ENCODE data around the gene H2AZ1.
A peak's percentile ranks its signal among the peaks of the same experiment; 100 is the strongest.
"Not testable (repeated sequence)": the region's sequence is repeated elsewhere in the genome, so short reads cannot be mapped to it uniquely, and the experiment has no call there.

H2AZ1 gene

GRCh38 chr4:99961711-99962110 lies 11.6 kb upstream of the H2AZ1 start:
- no peak for ATAC-seq (replicated peaks; ENCODE audit: extremely low read depth, poor library complexity, severe bottlenecking)
- DNase-seq (ENCODE audit: low spot score in 2 of 2), result no peak
- peaks cover 2% of the 10 kb centered on the region for H3K36me3 Mint-ChIP-seq (ENCODE audit: insufficient read depth)
- no peaks in the 10 kb centered on the region for H3K27me3 Mint-ChIP-seq
- H3K4me1 Mint-ChIP-seq, result peaks cover 19% of the 10 kb centered on the region
- peaks cover 6% of the 10 kb centered on the region for H3K9me3 Mint-ChIP-seq
- no peak overlapping the region for H3K27ac Mint-ChIP-seq (ENCODE audit: low read depth)
- no peak overlapping the region for H3K4me3 Mint-ChIP-seq

GRCh38 chr4:99960648-99961047 lies 10.6 kb upstream of the H2AZ1 start:
- H3K36me3 Mint-ChIP-seq (ENCODE audit: insufficient read depth), result peaks cover 2% of the 10 kb centered on the region
- ATAC-seq (replicated peaks; ENCODE audit: extremely low read depth, poor library complexity, severe bottlenecking) (no peak), DNase-seq (ENCODE audit: low spot score in 2 of 2) (no peak)
- H3K27me3 Mint-ChIP-seq, result no peaks in the 10 kb centered on the region
- H3K4me1 Mint-ChIP-seq, result peaks cover 15% of the 10 kb centered on the region
- H3K27ac Mint-ChIP-seq (ENCODE audit: low read depth), result no peak overlapping the region
- no peak overlapping the region for H3K4me3 Mint-ChIP-seq
- H3K9me3 Mint-ChIP-seq, result peaks cover 6% of the 10 kb centered on the region

GRCh38 chr4:99958207-99958606 lies 8.1 kb upstream of the H2AZ1 start:
- H3K4me1 Mint-ChIP-seq; DNase-seq (ENCODE audit: low spot score in 2 of 2); H3K36me3 Mint-ChIP-seq (ENCODE audit: insufficient read depth); H3K9me3 Mint-ChIP-seq; H3K4me3 Mint-ChIP-seq; H3K27ac Mint-ChIP-seq (ENCODE audit: low read depth); H3K27me3 Mint-ChIP-seq; ATAC-seq (replicated peaks; ENCODE audit: extremely low read depth, poor library complexity, severe bottlenecking): not testable (repeated sequence)

GRCh38 chr4:99950913-99951254 lies 809 bp upstream of the H2AZ1 start:
- H3K4me1 Mint-ChIP-seq, result peaks cover 16% of the 10 kb centered on the region
- H3K36me3 Mint-ChIP-seq (ENCODE audit: insufficient read depth), result peaks cover 13% of the 10 kb centered on the region
- no peak overlapping the region for H3K27ac Mint-ChIP-seq (ENCODE audit: low read depth)
- ATAC-seq (replicated peaks; ENCODE audit: extremely low read depth, poor library complexity, severe bottlenecking) (no peak), DNase-seq (ENCODE audit: low spot score in 2 of 2) (no peak)
- H3K4me3 Mint-ChIP-seq, result no peak overlapping the region
- H3K27me3 Mint-ChIP-seq, result no peaks in the 10 kb centered on the region
- no peaks in the 10 kb centered on the region for H3K9me3 Mint-ChIP-seq

GRCh38 chr4:99949034-99949998 lies 759 bp downstream of the H2AZ1 start:
- Mint-ChIP-seq H3K27ac (ENCODE audit: low read depth) (no peak overlapping the region), H3K9me3 (no peaks in the 10 kb centered on the region), H3K36me3 (ENCODE audit: insufficient read depth) (peaks cover 17% of the 10 kb centered on the region), H3K4me1 (peaks cover 31% of the 10 kb centered on the region), H3K4me3 (no peak overlapping the region), H3K27me3 (no peaks in the 10 kb centered on the region)
- ATAC-seq (replicated peaks; ENCODE audit: extremely low read depth, poor library complexity, severe bottlenecking) (peak; percentile 21), DNase-seq (ENCODE audit: low spot score in 2 of 2) (peak; percentile 71 to 79)

- DNase-seq (ENCODE audit: low spot score in 2 of 2) (no peak), ATAC-seq (replicated peaks; ENCODE audit: extremely low read depth, poor library complexity, severe bottlenecking) (no peak)
- Mint-ChIP-seq H3K27me3 (no peaks in the 10 kb centered on the region), H3K4me3 (peak overlapping the region; percentile 100), H3K27ac (ENCODE audit: low read depth) (peak overlapping the region; percentile 98), H3K9me3 (no peaks in the 10 kb centered on the region), H3K4me1 (peaks cover 48% of the 10 kb centered on the region), H3K36me3 (ENCODE audit: insufficient read depth) (peaks cover 26% of the 10 kb centered on the region)
Observed at GRCh38 chr4:99947608-99948007, 2.5 kb downstream of the H2AZ1 start.

GRCh38 chr4:99947190-99947578 lies 2.9 kb downstream of the H2AZ1 start:
- H3K27ac Mint-ChIP-seq (ENCODE audit: low read depth), result peak overlapping the region; percentile 98
- H3K27me3 Mint-ChIP-seq, result no peaks in the 10 kb centered on the region
- no peaks in the 10 kb centered on the region for H3K9me3 Mint-ChIP-seq
- no peak for DNase-seq (ENCODE audit: low spot score in 2 of 2)
- ATAC-seq (replicated peaks; ENCODE audit: extremely low read depth, poor library complexity, severe bottlenecking), result no peak
- H3K4me1 Mint-ChIP-seq, result peaks cover 50% of the 10 kb centered on the region
- H3K4me3 Mint-ChIP-seq, result peak overlapping the region; percentile 100
- peaks cover 27% of the 10 kb centered on the region for H3K36me3 Mint-ChIP-seq (ENCODE audit: insufficient read depth)

- Mint-ChIP-seq H3K36me3 (ENCODE audit: insufficient read depth) (peaks cover 27% of the 10 kb centered on the region), H3K9me3 (no peaks in the 10 kb centered on the region), H3K27me3 (no peaks in the 10 kb centered on the region), H3K4me1 (peaks cover 50% of the 10 kb centered on the region), H3K4me3 (peak within 1 kb of the TSS; percentile 100), H3K27ac (ENCODE audit: low read depth) (peak within 1 kb of the TSS; percentile 98)
- peak; percentile 64 to 71 for DNase-seq (ENCODE audit: low spot score in 2 of 2)
- peak; percentile 50 for ATAC-seq (replicated peaks; ENCODE audit: extremely low read depth, poor library complexity, severe bottlenecking)
Observed at GRCh38 chr4:99946356-99947189, 3.5 kb downstream of the H2AZ1 start, which contains the start of gene DNAJB14. DNAJB14 (minus strand) TSS chr4:99946618; CDS start chr4:99946571, 47 bp downstream.

GRCh38 chr4:99945718-99946355 lies 4.2 kb downstream of the H2AZ1 start:
- H3K36me3 Mint-ChIP-seq (ENCODE audit: insufficient read depth), result peaks cover 27% of the 10 kb centered on the region
- no peaks in the 10 kb centered on the region for H3K27me3 Mint-ChIP-seq
- ATAC-seq (replicated peaks; ENCODE audit: extremely low read depth, poor library complexity, severe bottlenecking), result no peak
- no peak for DNase-seq (ENCODE audit: low spot score in 2 of 2)
- peaks cover 57% of the 10 kb centered on the region for H3K4me1 Mint-ChIP-seq
- H3K4me3 Mint-ChIP-seq, result peak overlapping the region; percentile 100
- peak overlapping the region; percentile 98 for H3K27ac Mint-ChIP-seq (ENCODE audit: low read depth)
- H3K9me3 Mint-ChIP-seq, result no peaks in the 10 kb centered on the region

GRCh38 chr4:99943904-99944437 lies 6.1 kb downstream of the H2AZ1 start:
- DNase-seq (ENCODE audit: low spot score in 2 of 2) (no peak), ATAC-seq (replicated peaks; ENCODE audit: extremely low read depth, poor library complexity, severe bottlenecking) (no peak)
- H3K4me1 Mint-ChIP-seq, result peaks cover 65% of the 10 kb centered on the region
- no peaks in the 10 kb centered on the region for H3K27me3 Mint-ChIP-seq
- H3K9me3 Mint-ChIP-seq, result no peaks in the 10 kb centered on the region
- peak overlapping the region; percentile 83 for H3K27ac Mint-ChIP-seq (ENCODE audit: low read depth)
- H3K36me3 Mint-ChIP-seq (ENCODE audit: insufficient read depth), result peaks cover 31% of the 10 kb centered on the region
- peak overlapping the region; percentile 100 for H3K4me3 Mint-ChIP-seq

GRCh38 chr4:99938243-99938753 lies 11.8 kb downstream of the H2AZ1 start:
- Mint-ChIP-seq H3K27me3 (no peaks in the 10 kb centered on the region), H3K4me1 (peaks cover 45% of the 10 kb centered on the region), H3K36me3 (ENCODE audit: insufficient read depth) (peaks cover 23% of the 10 kb centered on the region), H3K9me3 (no peaks in the 10 kb centered on the region), H3K27ac (ENCODE audit: low read depth) (peak overlapping the region; percentile 3), H3K4me3 (no peak overlapping the region)
- no peak for DNase-seq (ENCODE audit: low spot score in 2 of 2)
- ATAC-seq (replicated peaks; ENCODE audit: extremely low read depth, poor library complexity, severe bottlenecking), result no peak

- no peak overlapping the region for H3K4me3 Mint-ChIP-seq
- H3K9me3 Mint-ChIP-seq, result no peaks in the 10 kb centered on the region
- DNase-seq (ENCODE audit: low spot score in 2 of 2) (no peak), ATAC-seq (replicated peaks; ENCODE audit: extremely low read depth, poor library complexity, severe bottlenecking) (no peak)
- no peaks in the 10 kb centered on the region for H3K27me3 Mint-ChIP-seq
- H3K27ac Mint-ChIP-seq (ENCODE audit: low read depth), result peak overlapping the region; percentile 53
- peaks cover 53% of the 10 kb centered on the region for H3K4me1 Mint-ChIP-seq
- peaks cover 21% of the 10 kb centered on the region for H3K36me3 Mint-ChIP-seq (ENCODE audit: insufficient read depth)
Observed at GRCh38 chr4:99934891-99935290, 15.2 kb downstream of the H2AZ1 start.
